Gastrocnemius medialis (tissue), 4 donors: ENCODE data around the gene ADCY5.

Experiments
- CTCF ChIP-seq, 5 experiments: fragments of 450-650 bp in 3 of 5; fragments of 200-600 bp in 2 of 5; sonication (generic) in 2 of 5; IDR thresholded peaks in 4 of 5; conservative IDR thresholded peaks in 1 of 5; 1 replicate in 4 of 5; 2 replicates in 1 of 5; pipeline ENCODE4 v1.5.1; 2016 to 2019; ENCODE audit warnings: antibody characterized with exemption in 5 of 5, mild to moderate bottlenecking in 3 of 5, moderate library complexity in 3 of 5
- POLR2A ChIP-seq, 2 donors: fragments of 450-650 bp; IDR thresholded peaks; one replicate each; pipeline ENCODE4 v1.6.1; 2017; ENCODE audit warnings: antibody characterized with exemption in 2 of 2, mild to moderate bottlenecking in 2 of 2, moderate library complexity in 2 of 2

GRCh38 chr3:123315271-123315595 is 133.7 kb downstream of the ADCY5 start:
- TF ChIP-seq CTCF (IDR thresholded peaks at IDR 0.05 in 4 of 5, conservative IDR thresholded peaks at IDR 0.05 in 1 of 5) (no peak), POLR2A (IDR thresholded peaks at IDR 0.05) (no peak)
